H1 (cell line): Measurements from ENCODE around the gene PIGH. TPM values are rescaled to one million over a fixed set of nuclear protein-coding genes. Genes with fewer than 3 reads are reported as not detected.

ENCODE experiments used
- CTCF ChIA-PET: fragments of 300-600 bp; sonication (Branson Sonifier 250); formaldehyde crosslinking; loops from one replicate; lab custom pipeline; 2021; ENCODE audit not compliant: partially characterized antibody; lab: Charles Lee
- POLR2A ChIA-PET: fragments of 300-600 bp; sonication (Branson Sonifier 250); formaldehyde crosslinking; loops from one replicate; lab custom pipeline; 2021; ENCODE audit warnings: inconsistent platforms; ENCODE audit not compliant: partially characterized antibody; lab: Charles Lee
- DNase-seq, 2 experiments: peaks; one replicate each; pipeline versions ENCODE4 v3.0.0 to v3.0.0-alpha.2; 2010 to 2022; ENCODE audit warnings: low spot score in 2 of 2, low read depth in 1 of 2, mixed read lengths in 1 of 2
- FAIRE-seq: peaks from 2 replicates; lab custom pipeline; 2011; peaks lifted over from hg19 to GRCh38; lab: Jason Lieb, UNC
- H2AFZ ChIP-seq: 2 replicates; pipeline ENCODE4 v1.8.1; 2012; ENCODE audit warnings: low read length, inconsistent platforms
- H2AK5ac ChIP-seq: 2 replicates; pipeline ENCODE4 v1.6.1; 2013; ENCODE audit warnings: low read depth, low read length
- H2BK120ac ChIP-seq: replicated peaks from 2 replicates; pipeline ENCODE3; 2013; ENCODE audit warnings: low read depth, low read length, inconsistent platforms
- H2BK12ac ChIP-seq: 2 replicates; pipeline ENCODE4 v1.6.1; 2013; ENCODE audit warnings: low read depth, low read length
- H2BK15ac ChIP-seq: 2 replicates; pipeline ENCODE4 v1.6.1; 2013; ENCODE audit warnings: low read length
- H2BK20ac ChIP-seq: 2 replicates; pipeline ENCODE4 v1.6.1; 2013; ENCODE audit warnings: low read length
- H2BK5ac ChIP-seq: 2 replicates; pipeline ENCODE4 v1.6.1; 2013; ENCODE audit warnings: low read depth, low read length
- H3K14ac ChIP-seq: 2 replicates; pipeline ENCODE4 v1.6.1; 2013; ENCODE audit warnings: inconsistent platforms; ENCODE audit not compliant: insufficient read length
- H3K18ac ChIP-seq: 2 replicates; pipeline ENCODE4 v1.6.1; 2013; ENCODE audit warnings: low read length; ENCODE audit errors: extremely low read depth
- H3K23ac ChIP-seq: 2 replicates; pipeline ENCODE4 v1.6.1; 2013; ENCODE audit warnings: inconsistent platforms; ENCODE audit not compliant: insufficient read length
- H3K23me2 ChIP-seq: 2 replicates; pipeline ENCODE4 v1.6.1; 2013; ENCODE audit warnings: low read depth, low read length
- H3K27ac ChIP-seq: 2 replicates; pipeline ENCODE4 v1.6.1; 2011; ENCODE audit warnings: low read depth, low read length, inconsistent platforms
- H3K27me3 ChIP-seq, 4 experiments: replicated peaks in 1 of 4; 1 replicate in 1 of 4; 2 replicates in 3 of 4; pipeline versions ENCODE4 v1.6.1 to v1.8.1; 2011 to 2013; ENCODE audit warnings: low read length in 3 of 4, mild to moderate bottlenecking in 3 of 4, inconsistent platforms in 2 of 4, mixed read lengths in 2 of 4, moderate library complexity in 1 of 4; ENCODE audit not compliant: control insufficient read depth in 3 of 4, insufficient read depth in 3 of 4; ENCODE audit errors: extremely low read depth in 1 of 4
- H3K36me3 ChIP-seq, 4 experiments: 2 replicates each; pipeline versions ENCODE4 v1.6.1 to v1.8.1; 2011 to 2013; ENCODE audit warnings: mild to moderate bottlenecking in 4 of 4, low read length in 3 of 4, moderate library complexity in 2 of 4, control low read depth in 1 of 4, inconsistent platforms in 1 of 4; ENCODE audit not compliant: insufficient read depth in 4 of 4, control insufficient read depth in 2 of 4
- H3K4ac ChIP-seq: replicated peaks from 2 replicates; pipeline ENCODE3; 2013; ENCODE audit warnings: low read length, low read depth, mixed read lengths, inconsistent platforms; ENCODE audit not compliant: insufficient read length
- H3K4me1 ChIP-seq, 4 experiments: replicated peaks in 1 of 4; 1 replicate in 1 of 4; 2 replicates in 3 of 4; pipeline versions ENCODE4 v1.6.1 to v1.8.1; 2011 to 2013; ENCODE audit warnings: low read length in 3 of 4, inconsistent platforms in 2 of 4, mixed read lengths in 1 of 4; ENCODE audit not compliant: insufficient read depth in 4 of 4, control insufficient read depth in 3 of 4
- H3K4me2 ChIP-seq, 2 experiments: 2 replicates each; pipeline versions ENCODE4 v1.6.1 to v1.8.1; 2011 to 2013; ENCODE audit warnings: low read depth in 2 of 2, low read length in 2 of 2, control low read depth in 1 of 2, inconsistent platforms in 1 of 2, mild to moderate bottlenecking in 1 of 2; ENCODE audit not compliant: insufficient read depth in 1 of 2
- H3K4me3 ChIP-seq, 4 experiments: fragments of 200-600, 300-600 bp in 1 of 4; sonication (generic), shearing (Covaris generic), sonication (Bioruptor Twin) in 1 of 4; 2 replicates each; pipeline versions ENCODE4 v1.5.1 to v1.8.1; 2011 to 2016; ENCODE audit warnings: low read length in 4 of 4, low read depth in 3 of 4, control low read depth in 2 of 4, inconsistent platforms in 2 of 4, mild to moderate bottlenecking in 2 of 4, mixed read lengths in 1 of 4, moderate library complexity in 1 of 4; ENCODE audit not compliant: insufficient read depth in 2 of 4; ENCODE audit errors: extremely low read depth in 1 of 4
- H3K56ac ChIP-seq: replicated peaks from 2 replicates; pipeline ENCODE3; 2013; ENCODE audit warnings: low read depth, mild to moderate bottlenecking, mixed read lengths, low read length, inconsistent platforms; ENCODE audit not compliant: insufficient read length
- H3K79me1 ChIP-seq: 2 replicates; pipeline ENCODE4 v1.6.1; 2013; ENCODE audit warnings: low read depth, low read length, control low read depth
- H3K79me2 ChIP-seq, 2 experiments: 2 replicates each; pipeline versions ENCODE4 v1.6.1 to v1.8.1; 2012 to 2013; ENCODE audit warnings: low read length in 2 of 2, mild to moderate bottlenecking in 2 of 2, inconsistent platforms in 1 of 2; ENCODE audit not compliant: insufficient read depth in 2 of 2, control insufficient read depth in 1 of 2
- H3K9ac ChIP-seq, 4 experiments: replicated peaks in 1 of 4; 1 replicate in 1 of 4; 2 replicates in 3 of 4; pipeline versions ENCODE4 v1.6.1 to v1.8.1; 2011 to 2013; ENCODE audit warnings: low read depth in 3 of 4, low read length in 3 of 4, control low read depth in 2 of 4, mild to moderate bottlenecking in 2 of 4, moderate library complexity in 2 of 4, inconsistent platforms in 1 of 4; ENCODE audit errors: extremely low read depth in 1 of 4
- H3K9me3 ChIP-seq, 2 experiments: 2 replicates each; pipeline versions ENCODE4 v1.6.1 to v1.8.1; 2012 to 2013; ENCODE audit warnings: mild to moderate bottlenecking in 2 of 2, moderate library complexity in 2 of 2, control low read depth in 1 of 2, inconsistent platforms in 1 of 2, low read depth in 1 of 2, low read length in 1 of 2, mixed read lengths in 1 of 2; ENCODE audit not compliant: insufficient read depth in 2 of 2
- H4K20me1 ChIP-seq, 2 experiments: replicated peaks in 1 of 2; 2 replicates each; pipeline versions ENCODE3 to v1.8.1; 2011 to 2013; ENCODE audit warnings: inconsistent platforms in 2 of 2, low read length in 2 of 2, mild to moderate bottlenecking in 1 of 2; ENCODE audit not compliant: insufficient read depth in 2 of 2, control insufficient read depth in 1 of 2
- H4K5ac ChIP-seq: 2 replicates; pipeline ENCODE4 v1.6.1; 2013; ENCODE audit warnings: low read length, low read depth, mixed read lengths, inconsistent platforms; ENCODE audit not compliant: insufficient read length
- H4K8ac ChIP-seq: 2 replicates; pipeline ENCODE4 v1.8.0; 2013; ENCODE audit warnings: mild to moderate bottlenecking, moderate library complexity, low read length, inconsistent platforms; ENCODE audit not compliant: insufficient read depth; ENCODE audit errors: extremely low read depth
- H4K91ac ChIP-seq: replicated peaks from 2 replicates; pipeline ENCODE3; 2013; ENCODE audit warnings: low read length, mixed read lengths, inconsistent platforms; ENCODE audit not compliant: insufficient read length
- ATF2 ChIP-seq: IDR thresholded peaks from 2 replicates; pipeline ENCODE4 v1.6.1; 2012; ENCODE audit warnings: low read length, inconsistent platforms
- CHD2 ChIP-seq: IDR thresholded peaks from 2 replicates; pipeline ENCODE4 v1.6.1; 2012; ENCODE audit warnings: low read length, improper control_type of control experiment
- CREB1 ChIP-seq: IDR thresholded peaks from 2 replicates; pipeline ENCODE4 v1.6.1; 2012; ENCODE audit warnings: inconsistent platforms
- JUN ChIP-seq: IDR thresholded peaks from 2 replicates; pipeline ENCODE4 v1.6.1; 2011; ENCODE audit warnings: low read depth, mild to moderate bottlenecking, improper control_type of control experiment, low read length
- RNF2 ChIP-seq: fragments of 200-900, 300-1000 bp; sonication (generic); IDR thresholded peaks from 2 replicates; pipeline ENCODE4 v1.7.1; 2016; ENCODE audit warnings: borderline replicate concordance, low read depth, mild to moderate bottlenecking, antibody characterized with exemption, low read length; ENCODE audit not compliant: poor library complexity, severe bottlenecking; ENCODE audit errors: missing control alignments
- SP2 ChIP-seq: IDR thresholded peaks from 2 replicates; pipeline ENCODE4 v1.6.1; 2012; ENCODE audit warnings: mild to moderate bottlenecking, low read length, inconsistent platforms
- TAF1 ChIP-seq: IDR thresholded peaks from 2 replicates; pipeline ENCODE4 v1.6.1; 2011; ENCODE audit warnings: mild to moderate bottlenecking, low read depth, low read length
- TBP ChIP-seq: IDR thresholded peaks from 2 replicates; pipeline ENCODE4 v1.6.1; 2011; ENCODE audit warnings: low read depth, low read length, improper control_type of control experiment
- YY1 ChIP-seq: IDR thresholded peaks from 2 replicates; pipeline ENCODE4 v1.6.1; 2011; ENCODE audit warnings: low read depth, mild to moderate bottlenecking, low read length
- WGBS, 2 experiments: shearing (Covaris generic) in 1 of 2; methylation state at CpG; one replicate each; pipeline versions ENCODE4 v1.1.6 to v1.1.7; 2013 to 2015; ENCODE audit warnings: low lambda C conversion rate in 2 of 2, mixed read lengths in 2 of 2, inconsistent platforms in 1 of 2, low coverage in 1 of 2, missing lambda C conversion rate in 1 of 2; ENCODE audit not compliant: insufficient replicate concordance in 2 of 2, insufficient coverage in 1 of 2, insufficient read length in 1 of 2; ENCODE audit errors: extremely low coverage in 1 of 2, missing lambda C conversion rate in 1 of 2; 5-methylcytosine and 5-hydroxymethylcytosine counted together
- polyA plus RNA-seq, 7 experiments: library from polyadenylated mRNA; depleted of rRNA in 3 of 7; stranded (reverse) in 5 of 7; unstranded in 2 of 7; fragments of >200 nt in 5 of 7; fragments of 200-250 nt in 2 of 7; gene quantifications; 1 replicate in 5 of 7; 2 replicates in 1 of 7; 4 replicates in 1 of 7; pipeline versions ENCODE4 v1.2.1 to v1.2.3, GENCODE V29; 2011 to 2013; ENCODE audit warnings: missing spikeins in 2 of 7, mixed read lengths in 2 of 7
- total RNA-seq: library from RNA; stranded (reverse); fragmentation: NEBNext Ultra II Directional; extraction: Animal tissue kit (Norgen Biotek cat#: 25700); gene quantifications from 2 replicates; pipeline ENCODE4 v1.2.1, GENCODE V29; 2021

The PIGH gene
- total and polyA plus RNA-seq, 2 of the 8 experiments (the other 6 are each of a cell fraction or from before 2014, with no cell fraction given): 7.2 to 8.6 TPM

DNA sequence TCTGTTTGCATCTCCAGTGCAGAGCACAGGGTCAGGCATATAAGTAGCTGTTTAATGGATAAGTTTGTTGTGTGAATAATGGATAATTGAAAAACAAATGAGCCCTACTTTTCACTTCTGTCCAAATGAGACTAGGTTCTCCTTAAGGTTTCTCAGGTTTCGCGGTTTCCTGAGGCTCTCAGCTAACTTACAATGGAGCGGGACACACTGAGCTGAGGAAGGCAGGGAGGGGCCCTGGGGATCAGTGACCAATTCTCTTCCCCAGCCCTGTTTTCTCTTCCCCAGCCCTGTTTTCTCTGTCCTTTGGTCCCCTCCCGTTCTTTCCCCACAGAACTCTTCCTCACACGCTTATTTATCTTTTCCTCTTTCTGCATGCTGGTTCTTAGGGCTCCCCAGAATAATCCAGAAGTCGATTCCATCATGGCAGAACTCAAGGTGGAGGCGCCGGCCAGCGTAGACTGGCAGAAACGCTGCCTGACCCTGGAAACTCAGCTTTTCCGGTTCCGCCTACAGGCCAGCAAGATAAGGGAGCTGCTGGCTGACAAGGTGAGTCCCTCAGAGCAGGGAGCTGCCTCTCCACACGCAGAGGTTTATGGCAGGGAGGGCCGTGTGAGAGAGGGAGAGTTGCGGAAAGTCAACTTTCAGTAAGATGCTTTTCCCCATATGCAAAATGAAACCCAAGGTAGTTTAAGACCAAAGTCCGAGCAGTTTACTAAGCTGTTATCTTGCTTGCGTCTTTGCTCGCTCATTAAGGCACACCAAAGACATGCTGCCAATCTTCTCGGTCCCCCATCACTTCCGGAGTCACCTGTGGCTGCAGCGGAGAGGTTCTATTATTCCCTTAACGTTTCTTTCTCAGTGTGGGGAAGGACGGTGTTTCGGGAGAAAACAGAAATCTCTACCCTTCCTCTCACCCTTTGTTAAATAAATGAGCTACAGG is 58.4 kb downstream of the PIGH start:
- no peak overlapping the region for H3K14ac ChIP-seq
- H3K79me2 ChIP-seq: peaks cover 0 to 4% of the 10 kb centered on the region in 2 experiments; a peak in 2 of 4 replicates
- no peak overlapping the region for H2AK5ac ChIP-seq
- no peaks in the 10 kb centered on the region for H3K9me3 ChIP-seq
- H2BK120ac ChIP-seq: no peak overlapping the region
- peak overlapping the region; percentile 20 to 50 (median 30); a peak in 5 of 8 replicates for H3K4me3 ChIP-seq
- ChIA-PET POLR2A (interaction anchor here (0.8 to 3.3 kb wide), 25 partner anchors 8 to 181 kb away, joined by 3 to 37 read pairs (median 4); partner anchors contain the start of gene PLEKHH1), CTCF (interaction anchor here (0.7 to 43.6 kb wide), 18 partner anchors 9 to 117 kb away, joined by 3 to 924 read pairs (median 4); partner anchors contain the start of gene PLEKHH1)
- no peak overlapping the region for H3K4ac ChIP-seq
- 20% methylated on average over 24 of the region's 24 CpGs; no CpG with 5 or more reads in 1 of the 2 experiments for WGBS, 2 experiments
- H3K9ac ChIP-seq: peak overlapping the region in 3 of 4 experiments; percentile 60 to 68 (median 65); a peak in 6 of 7 replicates
- no peaks in the 10 kb centered on the region for H4K20me1 ChIP-seq
- H2BK20ac ChIP-seq: 0 out of 2 replicates have a peak overlapping the region, but pooled peaks have one; percentile 0
- H2BK15ac ChIP-seq: peak overlapping the region; percentile 12; the same call in 1 of the 2 replicates
- H3K27ac ChIP-seq: peak overlapping the region; percentile 76
- H3K36me3 ChIP-seq: peaks cover 0 to 13% (median 5%) of the 10 kb centered on the region in 4 experiments; a peak in 3 of 8 replicates
- H3K56ac ChIP-seq: no peak overlapping the region
- H3K27me3 ChIP-seq: no peaks in the 10 kb centered on the region
- peak overlapping the region; percentile 87; the same call in 1 of the 2 replicates for H4K8ac ChIP-seq
- H3K23ac ChIP-seq: no peak overlapping the region
- no peaks in the 10 kb centered on the region for H3K79me1 ChIP-seq
- DNase-seq (peak in 1 of 2 experiments; percentile 69), FAIRE-seq (peak; percentile 62)
- H3K23me2 ChIP-seq: no peaks in the 10 kb centered on the region; the same call in 1 of the 2 replicates
- H4K5ac ChIP-seq: peak overlapping the region; percentile 27
- peaks cover 6 to 20% (median 13%) of the 10 kb centered on the region in 4 experiments for H3K4me1 ChIP-seq
- no peak overlapping the region; the same call in 1 of the 2 replicates for H2BK12ac ChIP-seq
- peak overlapping the region; percentile 63 to 83 for H3K4me2 ChIP-seq
- peak overlapping the region; percentile 64 for H2AFZ ChIP-seq
- H3K18ac ChIP-seq: peak overlapping the region; percentile 75
- H2BK5ac ChIP-seq: peak overlapping the region; percentile 29
- peak overlapping the region; percentile 2 for H4K91ac ChIP-seq
- TF ChIP-seq CREB1 (no peak), TBP (peak; percentile 77), YY1 (peak; percentile 82), SP2 (no peak), TAF1 (peak; percentile 75), RNF2 (no peak), CHD2 (no peak), ATF2 (no peak), JUN (no peak)
